ENCODE data around the gene SLC4A7.

SLC4A7 gene

DNA sequence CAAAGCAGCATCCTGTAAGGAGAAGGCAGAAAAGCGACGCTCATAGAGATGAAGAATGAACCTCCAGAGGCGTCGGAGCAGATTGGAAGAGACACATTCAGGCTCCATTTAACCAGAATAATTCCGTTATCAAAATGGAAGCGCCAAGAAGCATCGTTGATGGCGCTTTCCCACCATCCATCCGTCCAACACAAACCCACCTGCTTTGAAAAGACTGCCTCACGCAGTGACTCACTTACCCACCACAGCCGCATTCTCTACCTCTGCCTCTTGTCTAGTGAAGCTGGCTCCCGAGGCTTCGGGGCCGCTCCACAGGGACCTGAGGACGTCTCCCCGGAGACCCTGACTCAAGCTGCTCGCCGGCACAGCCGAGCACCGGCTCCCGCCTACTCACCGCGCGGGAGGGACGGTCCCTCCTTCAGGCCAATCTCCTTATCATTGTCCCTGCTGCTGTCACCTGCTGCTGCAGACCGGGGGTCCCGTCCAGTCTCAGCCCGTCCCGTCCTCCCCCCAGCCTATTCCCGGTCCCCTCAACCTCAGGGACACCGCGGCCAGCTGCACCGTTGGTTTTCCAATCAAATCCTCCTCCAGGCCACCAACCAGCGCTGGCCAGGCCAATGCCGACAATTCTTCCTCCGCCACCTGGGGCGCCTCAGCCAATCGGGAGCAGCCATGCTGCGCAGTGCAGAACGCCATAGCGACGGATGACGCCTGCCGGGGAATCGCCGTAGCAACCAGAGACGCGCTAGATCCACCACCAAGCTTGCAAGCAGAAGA, 115.2 kb downstream of the SLC4A7 start, which contains the start of gene NEK10 (continued):
- TF ChIP-seq ZBTB1 (tag by site-specific recombination; IDR thresholded peaks at IDR 0.05) (no peak), HOXC10 (CRISPR knock-in tag; IDR thresholded peaks at IDR 0.05) (no peak), ZNF133 (tag by site-specific recombination; IDR thresholded peaks at IDR 0.05) (no peak), RBAK (tag by site-specific recombination; IDR thresholded peaks at IDR 0.05) (no peak), ZNF157 (tag by site-specific recombination; IDR thresholded peaks at IDR 0.05) (no peak), ZNF664 (tag by site-specific recombination; IDR thresholded peaks at IDR 0.05) (no peak), ZNF48 (tag by site-specific recombination; IDR thresholded peaks at IDR 0.05) (no peak), PRDM1 (tag by site-specific recombination; IDR thresholded peaks at IDR 0.05) (no peak), ZIC2 (tag by site-specific recombination; IDR thresholded peaks at IDR 0.05) (peak; percentile 94), ZNF19 (tag by site-specific recombination; IDR thresholded peaks at IDR 0.05; ENCODE audit: low read depth) (no peak), ZNF350 (tag by site-specific recombination; IDR thresholded peaks at IDR 0.05) (no peak), KLF1 (tag by site-specific recombination; IDR thresholded peaks at IDR 0.05) (no peak), ZNF239 (tag by site-specific recombination; IDR thresholded peaks at IDR 0.05) (no peak), ZNF404 (tag by site-specific recombination; IDR thresholded peaks at IDR 0.05) (no peak), TRIM28 (IDR thresholded peaks at IDR 0.05; ENCODE audit: borderline replicate concordance, low read length) (no peak), ZNF16 (tag by site-specific recombination; IDR thresholded peaks at IDR 0.05; ENCODE audit: low read depth) (no peak), KLF10 (tag by site-specific recombination; IDR thresholded peaks at IDR 0.05) (no peak), ZNF37A (tag by site-specific recombination; IDR thresholded peaks at IDR 0.05) (no peak), ZNF549 (tag by site-specific recombination; IDR thresholded peaks at IDR 0.05) (no peak), EGR2 (tag by site-specific recombination; IDR thresholded peaks at IDR 0.05; ENCODE audit: low read depth) (no peak), ZBTB26 (tag by site-specific recombination; optimal IDR thresholded peaks at IDR 0.05) (no peak), ZNF121 (tag by site-specific recombination; IDR thresholded peaks at IDR 0.05) (no peak), ZNF791 (tag by site-specific recombination; IDR thresholded peaks at IDR 0.05) (no peak), OVOL3 (tag by site-specific recombination; IDR thresholded peaks at IDR 0.05) (no peak), ZNF302 (tag by site-specific recombination; IDR thresholded peaks at IDR 0.05; ENCODE audit: low read depth) (no peak), ZNF621 (tag by site-specific recombination; IDR thresholded peaks at IDR 0.05) (0 out of 2 replicates have a peak, but pooled peaks have one; percentile 25), ZSCAN30 (tag by site-specific recombination; IDR thresholded peaks at IDR 0.05) (no peak), INSM2 (tag by site-specific recombination; IDR thresholded peaks at IDR 0.05) (no peak)
- TF ChIP-seq, protein P1, sequence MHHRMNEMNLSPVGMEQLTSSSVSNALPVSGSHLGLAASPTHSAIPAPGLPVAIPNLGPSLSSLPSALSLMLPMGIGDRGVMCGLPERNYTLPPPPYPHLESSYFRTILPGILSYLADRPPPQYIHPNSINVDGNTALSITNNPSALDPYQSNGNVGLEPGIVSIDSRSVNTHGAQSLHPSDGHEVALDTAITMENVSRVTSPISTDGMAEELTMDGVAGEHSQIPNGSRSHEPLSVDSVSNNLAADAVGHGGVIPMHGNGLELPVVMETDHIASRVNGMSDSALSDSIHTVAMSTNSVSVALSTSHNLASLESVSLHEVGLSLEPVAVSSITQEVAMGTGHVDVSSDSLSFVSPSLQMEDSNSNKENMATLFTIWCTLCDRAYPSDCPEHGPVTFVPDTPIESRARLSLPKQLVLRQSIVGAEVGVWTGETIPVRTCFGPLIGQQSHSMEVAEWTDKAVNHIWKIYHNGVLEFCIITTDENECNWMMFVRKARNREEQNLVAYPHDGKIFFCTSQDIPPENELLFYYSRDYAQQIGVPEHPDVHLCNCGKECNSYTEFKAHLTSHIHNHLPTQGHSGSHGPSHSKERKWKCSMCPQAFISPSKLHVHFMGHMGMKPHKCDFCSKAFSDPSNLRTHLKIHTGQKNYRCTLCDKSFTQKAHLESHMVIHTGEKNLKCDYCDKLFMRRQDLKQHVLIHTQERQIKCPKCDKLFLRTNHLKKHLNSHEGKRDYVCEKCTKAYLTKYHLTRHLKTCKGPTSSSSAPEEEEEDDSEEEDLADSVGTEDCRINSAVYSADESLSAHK (tag by site-specific recombination; IDR thresholded peaks at IDR 0.05): no peak
- TF ChIP-seq, protein P2, sequence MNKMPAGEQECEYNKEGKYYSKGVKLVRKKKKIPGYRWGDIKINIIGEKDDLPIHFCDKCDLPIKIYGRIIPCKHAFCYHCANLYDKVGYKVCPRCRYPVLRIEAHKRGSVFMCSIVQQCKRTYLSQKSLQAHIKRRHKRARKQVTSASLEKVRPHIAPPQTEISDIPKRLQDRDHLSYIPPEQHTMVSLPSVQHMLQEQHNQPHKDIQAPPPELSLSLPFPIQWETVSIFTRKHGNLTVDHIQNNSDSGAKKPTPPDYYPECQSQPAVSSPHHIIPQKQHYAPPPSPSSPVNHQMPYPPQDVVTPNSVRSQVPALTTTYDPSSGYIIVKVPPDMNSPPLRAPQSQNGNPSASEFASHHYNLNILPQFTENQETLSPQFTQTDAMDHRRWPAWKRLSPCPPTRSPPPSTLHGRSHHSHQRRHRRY (tag by site-specific recombination; IDR thresholded peaks at IDR 0.05): no peak
- TF ChIP-seq, protein P3, sequence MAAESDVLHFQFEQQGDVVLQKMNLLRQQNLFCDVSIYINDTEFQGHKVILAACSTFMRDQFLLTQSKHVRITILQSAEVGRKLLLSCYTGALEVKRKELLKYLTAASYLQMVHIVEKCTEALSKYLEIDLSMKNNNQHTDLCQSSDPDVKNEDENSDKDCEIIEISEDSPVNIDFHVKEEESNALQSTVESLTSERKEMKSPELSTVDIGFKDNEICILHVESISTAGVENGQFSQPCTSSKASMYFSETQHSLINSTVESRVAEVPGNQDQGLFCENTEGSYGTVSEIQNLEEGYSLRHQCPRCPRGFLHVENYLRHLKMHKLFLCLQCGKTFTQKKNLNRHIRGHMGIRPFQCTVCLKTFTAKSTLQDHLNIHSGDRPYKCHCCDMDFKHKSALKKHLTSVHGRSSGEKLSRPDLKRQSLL (tag by site-specific recombination; IDR thresholded peaks at IDR 0.05): no peak
- TF ChIP-seq, protein P4, sequence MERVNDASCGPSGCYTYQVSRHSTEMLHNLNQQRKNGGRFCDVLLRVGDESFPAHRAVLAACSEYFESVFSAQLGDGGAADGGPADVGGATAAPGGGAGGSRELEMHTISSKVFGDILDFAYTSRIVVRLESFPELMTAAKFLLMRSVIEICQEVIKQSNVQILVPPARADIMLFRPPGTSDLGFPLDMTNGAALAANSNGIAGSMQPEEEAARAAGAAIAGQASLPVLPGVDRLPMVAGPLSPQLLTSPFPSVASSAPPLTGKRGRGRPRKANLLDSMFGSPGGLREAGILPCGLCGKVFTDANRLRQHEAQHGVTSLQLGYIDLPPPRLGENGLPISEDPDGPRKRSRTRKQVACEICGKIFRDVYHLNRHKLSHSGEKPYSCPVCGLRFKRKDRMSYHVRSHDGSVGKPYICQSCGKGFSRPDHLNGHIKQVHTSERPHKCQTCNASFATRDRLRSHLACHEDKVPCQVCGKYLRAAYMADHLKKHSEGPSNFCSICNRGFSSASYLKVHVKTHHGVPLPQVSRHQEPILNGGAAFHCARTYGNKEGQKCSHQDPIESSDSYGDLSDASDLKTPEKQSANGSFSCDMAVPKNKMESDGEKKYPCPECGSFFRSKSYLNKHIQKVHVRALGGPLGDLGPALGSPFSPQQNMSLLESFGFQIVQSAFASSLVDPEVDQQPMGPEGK (tag by site-specific recombination; IDR thresholded peaks at IDR 0.05): peak; percentile 38; the same call in 1 of the 2 replicates
